Natural killer cell (primary cell): ENCODE results near the gene KCNK2. TPM values are rescaled to one million over a fixed set of nuclear protein-coding genes. Genes with fewer than 3 reads are reported as not detected.

Source experiments
- ATAC-seq, 3 donors: fragments of 150-1000 bp in 2 of 3; fragments of 200-7000 bp in 1 of 3; cut with Tn5 transposase; 1 replicate in 1 of 3; 2 replicates in 2 of 3; pipeline ENCODE4 v1.10.0; 2021; ENCODE audit warnings: mild to moderate bottlenecking in 2 of 3, moderate library complexity in 2 of 3
- DNase-seq, 2 donors: peaks; one replicate each; pipeline versions ENCODE4 v3.0.0 to v3.0.0-alpha.2; 2013 to 2021; ENCODE audit warnings: mixed read lengths in 1 of 2
- H3K27ac ChIP-seq: one replicate; pipeline ENCODE4 v1.5.1; 2013; ENCODE audit warnings: mild to moderate bottlenecking, low read length
- H3K27me3 ChIP-seq: one replicate; pipeline ENCODE4 v1.6.1; 2013; ENCODE audit warnings: low read length; ENCODE audit not compliant: control insufficient read depth, insufficient read depth
- H3K36me3 ChIP-seq: one replicate; pipeline ENCODE4 v1.6.1; 2013; ENCODE audit warnings: low read length; ENCODE audit not compliant: control insufficient read depth, insufficient read depth
- H3K4me1 ChIP-seq: one replicate; pipeline ENCODE4 v1.6.1; 2013; ENCODE audit warnings: low read length; ENCODE audit not compliant: control insufficient read depth, insufficient read depth
- H3K4me3 ChIP-seq: one replicate; pipeline ENCODE4 v1.5.1; 2013; ENCODE audit warnings: low read length
- H3K9me3 ChIP-seq: one replicate; pipeline ENCODE4 v1.6.1; 2013; ENCODE audit warnings: low read length; ENCODE audit not compliant: control insufficient read depth, insufficient read depth
- H3K27ac Mint-ChIP-seq, 2 donors: one replicate each; pipeline ENCODE4 v1.8.0; 2022; ENCODE audit warnings: mild to moderate bottlenecking in 2 of 2, mixed read lengths in 2 of 2, moderate library complexity in 1 of 2
- H3K27me3 Mint-ChIP-seq, 2 donors: one replicate each; pipeline ENCODE4 v1.8.0; 2022; ENCODE audit warnings: low read depth in 2 of 2, mixed read lengths in 2 of 2
- H3K36me3 Mint-ChIP-seq: one replicate; pipeline ENCODE4 v1.8.0; 2022; ENCODE audit warnings: mixed read lengths
- H3K4me1 Mint-ChIP-seq, 2 donors: one replicate each; pipeline ENCODE4 v1.8.0; 2022; ENCODE audit warnings: mixed read lengths in 2 of 2
- H3K4me3 Mint-ChIP-seq: one replicate; pipeline ENCODE4 v1.8.0; 2022; ENCODE audit warnings: mild to moderate bottlenecking, moderate library complexity, mixed read lengths
- H3K9me3 Mint-ChIP-seq, 2 donors: one replicate each; pipeline ENCODE4 v1.8.0; 2022; ENCODE audit warnings: mixed read lengths in 2 of 2
- WGBS: methylation state at CpG from one replicate; pipeline ENCODE4 v1.1.7; 2013; ENCODE audit warnings: missing lambda C conversion rate; ENCODE audit not compliant: insufficient coverage; 5-methylcytosine and 5-hydroxymethylcytosine counted together
- intact Hi-C: fragments of 100-400 bp; cut with micrococcal nuclease; formaldehyde crosslinking; loops from one replicate; pipeline ENCODE4 v1.14.2; 2022
- total RNA-seq, 4 donors: library from RNA; stranded (reverse); fragments of 120-200 nt in 1 of 4; gene quantifications; one replicate each; pipeline versions ENCODE4 v1.2.3 to v1.2.4, GENCODE V29; 2013 to 2022
- TF ChIP-seq, protein P1 (sequence below): fragments of 200-600 bp; IDR thresholded peaks from one replicate; pipeline ENCODE4 v1.8.0; 2022; ENCODE audit warnings: antibody characterized with exemption

KCNK2 gene
- total RNA-seq, 3 donors from 2014 or later (not counting 1 experiment from before 2014, with no cell fraction given): not detected

- Histone ChIP-seq H3K4me3 (no peak overlapping the region), H3K27ac (no peak overlapping the region), H3K27me3 (no peaks in the 10 kb centered on the region), H3K36me3 (no peaks in the 10 kb centered on the region), H3K9me3 (no peaks in the 10 kb centered on the region), H3K4me1 (no peaks in the 10 kb centered on the region)
- DNase-seq (no peak), ATAC-seq (no peak)
- intact Hi-C loops: no loop called here
- no peaks in the 10 kb centered on the region for H3K27me3 Mint-ChIP-seq
- peaks cover 10% of the 10 kb centered on the region in 2 donors for H3K9me3 Mint-ChIP-seq
- no peaks in the 10 kb centered on the region for H3K4me1 Mint-ChIP-seq
- 78% methylated on average over 1 of the region's 1 CpG for WGBS
- TF ChIP-seq, protein P1, sequence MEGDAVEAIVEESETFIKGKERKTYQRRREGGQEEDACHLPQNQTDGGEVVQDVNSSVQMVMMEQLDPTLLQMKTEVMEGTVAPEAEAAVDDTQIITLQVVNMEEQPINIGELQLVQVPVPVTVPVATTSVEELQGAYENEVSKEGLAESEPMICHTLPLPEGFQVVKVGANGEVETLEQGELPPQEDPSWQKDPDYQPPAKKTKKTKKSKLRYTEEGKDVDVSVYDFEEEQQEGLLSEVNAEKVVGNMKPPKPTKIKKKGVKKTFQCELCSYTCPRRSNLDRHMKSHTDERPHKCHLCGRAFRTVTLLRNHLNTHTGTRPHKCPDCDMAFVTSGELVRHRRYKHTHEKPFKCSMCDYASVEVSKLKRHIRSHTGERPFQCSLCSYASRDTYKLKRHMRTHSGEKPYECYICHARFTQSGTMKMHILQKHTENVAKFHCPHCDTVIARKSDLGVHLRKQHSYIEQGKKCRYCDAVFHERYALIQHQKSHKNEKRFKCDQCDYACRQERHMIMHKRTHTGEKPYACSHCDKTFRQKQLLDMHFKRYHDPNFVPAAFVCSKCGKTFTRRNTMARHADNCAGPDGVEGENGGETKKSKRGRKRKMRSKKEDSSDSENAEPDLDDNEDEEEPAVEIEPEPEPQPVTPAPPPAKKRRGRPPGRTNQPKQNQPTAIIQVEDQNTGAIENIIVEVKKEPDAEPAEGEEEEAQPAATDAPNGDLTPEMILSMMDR: no peak
- no peak overlapping the region for H3K4me3 Mint-ChIP-seq
- H3K36me3 Mint-ChIP-seq: no peaks in the 10 kb centered on the region
- H3K27ac Mint-ChIP-seq: no peak overlapping the region
These were observed 33.2 kb downstream of the KCNK2 start for GRCh38 chr1:215115760-215116159.

DNA sequence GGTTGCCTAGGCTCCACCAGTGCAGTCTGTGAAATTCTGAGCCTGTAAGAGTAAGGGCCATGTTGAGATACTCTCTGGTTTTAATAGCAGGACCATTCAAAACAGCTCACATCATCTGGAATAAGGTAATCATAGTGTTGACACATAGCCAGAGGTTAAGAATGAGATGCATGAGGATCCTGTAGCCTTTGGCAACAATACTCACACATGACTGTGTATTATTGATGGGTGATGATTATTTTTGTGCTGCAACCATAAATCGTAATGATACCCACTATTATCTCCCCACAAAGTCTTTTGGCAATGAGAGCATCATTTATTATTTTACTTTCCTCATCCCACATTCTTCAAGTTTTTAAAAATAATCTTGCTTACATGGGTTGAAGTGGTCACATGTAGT, 35.5 kb downstream of the KCNK2 start:
- intact Hi-C loops: no loop called here
- no peaks in the 10 kb centered on the region for H3K4me1 ChIP-seq
- no peak for DNase-seq
- no peaks in the 10 kb centered on the region for H3K27me3 Mint-ChIP-seq
- H3K9me3 Mint-ChIP-seq: peaks cover 7 to 9% of the 10 kb centered on the region in 2 donors
- H3K4me1 Mint-ChIP-seq: no peaks in the 10 kb centered on the region
- H3K9me3 ChIP-seq: no peaks in the 10 kb centered on the region
- H3K27me3 ChIP-seq: no peaks in the 10 kb centered on the region
- H3K27ac Mint-ChIP-seq: no peak overlapping the region
- no peaks in the 10 kb centered on the region for H3K36me3 Mint-ChIP-seq
- no peaks in the 10 kb centered on the region for H3K36me3 ChIP-seq
- no peak overlapping the region for H3K4me3 ChIP-seq
- ATAC-seq: no peak
- no peak overlapping the region for H3K4me3 Mint-ChIP-seq
- TF ChIP-seq, protein P1: no peak
- no peak overlapping the region for H3K27ac ChIP-seq
- WGBS: no CpG with 5 or more reads among the region's 1 CpG

- H3K36me3 ChIP-seq: no peaks in the 10 kb centered on the region
- H3K4me1 ChIP-seq: no peaks in the 10 kb centered on the region
- no peak overlapping the region for H3K4me3 ChIP-seq
- TF ChIP-seq, protein P1: no peak
- Mint-ChIP-seq H3K4me1 (no peaks in the 10 kb centered on the region), H3K9me3 (peaks cover 6 to 7% of the 10 kb centered on the region in 2 donors), H3K36me3 (no peaks in the 10 kb centered on the region), H3K4me3 (no peak overlapping the region), H3K27me3 (no peaks in the 10 kb centered on the region), H3K27ac (no peak overlapping the region)
- H3K9me3 ChIP-seq: no peaks in the 10 kb centered on the region
- intact Hi-C loops: no loop called here
- ATAC-seq (no peak), DNase-seq (no peak)
- H3K27ac ChIP-seq: no peak overlapping the region
- H3K27me3 ChIP-seq: no peaks in the 10 kb centered on the region
These were observed 36.5 kb downstream of the KCNK2 start for GRCh38 chr1:215119056-215119455.

DNA sequence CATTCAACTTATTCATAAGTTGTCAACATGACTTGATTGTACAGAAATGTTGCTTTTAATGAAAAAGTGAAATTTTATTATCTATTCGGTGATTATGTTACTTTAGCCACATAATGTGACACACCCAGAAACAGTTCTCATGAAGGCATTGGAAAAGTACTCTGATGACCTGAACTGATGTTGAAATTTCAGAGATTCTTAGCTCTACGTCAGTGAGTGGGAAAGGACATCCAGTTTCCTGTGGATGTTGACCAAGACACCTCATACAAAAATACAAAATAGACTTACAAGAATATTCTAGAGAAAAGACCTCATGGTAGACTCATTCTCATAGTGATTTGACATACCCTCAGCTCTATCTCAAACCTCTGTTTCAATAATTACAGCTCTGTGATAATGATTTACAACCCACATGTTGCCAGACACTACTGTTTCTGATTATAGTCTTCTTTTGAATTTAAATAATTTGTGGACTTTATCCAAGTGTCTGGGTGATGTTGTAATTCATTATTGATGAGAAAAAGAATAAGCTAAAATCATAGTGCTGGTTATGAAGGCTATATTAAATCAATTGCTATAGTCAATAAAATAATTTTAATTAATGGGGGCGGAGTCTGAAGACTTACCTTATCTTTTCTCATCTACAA, 37.3 kb downstream of the KCNK2 start:
- no peaks in the 10 kb centered on the region for H3K9me3 ChIP-seq
- DNase-seq: no peak
- no peak overlapping the region for H3K4me3 ChIP-seq
- H3K36me3 Mint-ChIP-seq: no peaks in the 10 kb centered on the region
- WGBS: 79% methylated on average over 1 of the region's 3 CpGs
- no peak overlapping the region for H3K27ac ChIP-seq
- no peak for ATAC-seq
- no peaks in the 10 kb centered on the region for H3K4me1 ChIP-seq
- H3K4me1 Mint-ChIP-seq: no peaks in the 10 kb centered on the region
- no peaks in the 10 kb centered on the region for H3K27me3 Mint-ChIP-seq
- no peaks in the 10 kb centered on the region for H3K36me3 ChIP-seq
- H3K27ac Mint-ChIP-seq: no peak overlapping the region
- no peaks in the 10 kb centered on the region for H3K27me3 ChIP-seq
- peaks cover 6 to 7% of the 10 kb centered on the region in 2 donors for H3K9me3 Mint-ChIP-seq
- TF ChIP-seq, protein P1: no peak
- no peak overlapping the region for H3K4me3 Mint-ChIP-seq
- intact Hi-C loops: no loop called here
